Non-pigmented ciliary epithelial cell (primary cell): Measurements from ENCODE around the gene BMPR1B.
"Not testable (repeated sequence)": the region's sequence is repeated elsewhere in the genome, so short reads cannot be mapped to it uniquely, and the experiment has no call there.

Experiments
- DNase-seq: peaks from one replicate; pipeline ENCODE4 v3.0.0-alpha.2; 2010; ENCODE audit warnings: low read depth

The BMPR1B gene

GRCh38 chr4:94763005-94763404 is 5.2 kb downstream of the BMPR1B start:
- DNase-seq, result no peak

GRCh38 chr4:94763500-94763899 is 5.7 kb downstream of the BMPR1B start:
- DNase-seq, result no peak

- no peak for DNase-seq
These were observed 6.3 kb downstream of the BMPR1B start for GRCh38 chr4:94764069-94764468.

DNA sequence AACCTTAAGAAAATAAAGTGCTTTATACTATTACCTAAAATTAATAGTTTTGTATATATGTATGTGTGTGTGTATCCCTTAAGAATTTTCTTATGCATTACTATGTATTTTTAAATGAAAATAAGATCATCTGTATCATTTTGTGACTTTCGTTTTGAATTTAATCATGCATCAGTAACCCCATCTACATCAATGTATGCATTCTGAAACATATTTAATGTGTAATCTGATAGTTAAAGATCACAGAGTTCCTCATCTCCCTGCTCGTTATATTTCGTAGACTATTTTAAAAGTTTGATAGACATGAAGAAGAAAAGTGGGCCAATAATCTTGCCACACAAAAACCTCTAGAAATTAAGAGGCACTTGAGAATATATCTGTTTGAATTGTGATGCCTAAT is 7.4 kb downstream of the BMPR1B start:
- no peak for DNase-seq

GRCh38 chr4:94765648-94766047 is 7.9 kb downstream of the BMPR1B start:
- DNase-seq, result no peak

- DNase-seq, result no peak
These were observed 9.1 kb downstream of the BMPR1B start for GRCh38 chr4:94766856-94767255.

GRCh38 chr4:94767446-94767845 is 9.7 kb downstream of the BMPR1B start:
- no peak for DNase-seq

GRCh38 chr4:94782707-94783106 is 25.0 kb downstream of the BMPR1B start:
- DNase-seq, result no peak

- DNase-seq, result no peak
These were observed 33.9 kb downstream of the BMPR1B start for GRCh38 chr4:94791701-94792100.

GRCh38 chr4:94798808-94799207 is 41.1 kb downstream of the BMPR1B start:
- peak; percentile 8 for DNase-seq

DNA sequence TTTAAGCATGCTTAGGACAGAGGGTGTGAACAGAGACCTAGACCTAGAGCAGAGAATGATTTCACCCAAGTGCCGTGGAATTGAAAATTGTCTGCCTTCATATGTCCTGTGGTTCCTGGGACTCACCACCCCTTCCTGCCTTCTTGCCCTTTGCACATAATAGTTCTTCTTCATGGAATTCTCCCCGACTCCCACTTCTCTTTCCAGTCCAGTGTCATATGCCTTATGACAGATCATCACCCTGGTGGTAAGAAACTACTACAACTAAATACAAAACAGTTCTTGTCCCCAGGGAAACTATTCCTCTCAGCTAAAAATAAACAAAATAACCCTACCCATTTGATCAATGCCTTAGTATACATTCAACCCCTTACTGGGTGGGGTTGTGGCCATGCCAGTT is 43.3 kb downstream of the BMPR1B start:
- DNase-seq, result no peak

DNA sequence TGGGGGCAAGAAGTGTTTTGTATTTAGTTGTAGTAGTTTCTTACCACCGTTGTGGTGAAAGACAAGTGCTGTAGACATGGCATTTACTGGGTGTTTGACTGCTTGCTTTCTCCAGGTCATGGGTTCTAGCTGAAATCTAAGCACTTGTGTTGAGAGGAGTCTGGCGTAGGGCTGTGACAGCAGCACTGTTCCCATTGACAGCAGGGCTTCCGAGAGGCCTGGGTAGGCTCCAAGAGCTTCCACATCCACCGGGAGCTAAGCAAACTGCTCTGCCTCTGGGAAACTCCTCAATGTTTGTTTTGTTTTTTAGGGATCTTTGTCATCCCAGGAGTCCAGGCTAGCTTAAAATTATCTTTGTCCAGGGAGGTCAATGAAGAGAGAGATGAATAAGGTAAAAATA is 44.3 kb downstream of the BMPR1B start:
- no peak for DNase-seq

DNA sequence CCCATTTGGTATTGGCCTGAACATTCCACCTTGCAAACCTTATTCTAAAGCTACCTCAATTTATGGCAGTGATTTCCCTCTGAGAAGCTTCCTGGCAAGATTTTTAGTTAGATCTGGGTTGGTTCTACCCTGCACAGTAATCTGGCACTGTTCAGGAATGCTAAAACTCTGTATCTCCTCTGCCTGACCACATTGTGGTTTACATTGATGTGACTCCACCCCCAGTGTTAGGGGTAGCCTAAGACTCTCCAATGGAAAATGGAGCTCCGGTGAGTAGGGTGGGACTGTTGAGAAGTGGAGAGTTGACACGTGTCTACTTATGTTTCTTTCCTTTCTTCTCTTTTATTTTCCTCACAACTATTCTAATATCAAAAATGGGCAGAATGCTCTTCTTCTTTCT is 45.4 kb downstream of the BMPR1B start:
- no peak for DNase-seq

DNA sequence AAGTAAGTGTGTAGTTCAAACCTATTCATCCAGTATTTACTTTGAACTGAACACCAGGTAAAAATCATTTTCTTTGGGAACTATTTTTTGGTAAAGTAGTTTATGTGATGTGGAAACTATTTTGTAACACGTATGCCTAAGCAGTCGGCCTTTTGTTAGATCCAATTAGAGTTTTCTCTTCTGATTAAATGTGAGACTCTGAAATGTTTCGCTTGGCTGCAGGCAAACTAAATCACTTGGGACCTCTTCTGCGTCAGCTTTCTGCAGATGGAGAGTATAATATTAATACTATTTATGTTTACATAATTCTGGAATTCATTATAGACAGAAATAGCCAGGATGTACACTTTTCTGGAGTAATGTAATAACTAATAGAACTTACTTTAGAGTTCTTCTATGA is 46.9 kb downstream of the BMPR1B start:
- no peak for DNase-seq

- no peak for DNase-seq
These were observed 48.6 kb downstream of the BMPR1B start for GRCh38 chr4:94806376-94806775.

DNA sequence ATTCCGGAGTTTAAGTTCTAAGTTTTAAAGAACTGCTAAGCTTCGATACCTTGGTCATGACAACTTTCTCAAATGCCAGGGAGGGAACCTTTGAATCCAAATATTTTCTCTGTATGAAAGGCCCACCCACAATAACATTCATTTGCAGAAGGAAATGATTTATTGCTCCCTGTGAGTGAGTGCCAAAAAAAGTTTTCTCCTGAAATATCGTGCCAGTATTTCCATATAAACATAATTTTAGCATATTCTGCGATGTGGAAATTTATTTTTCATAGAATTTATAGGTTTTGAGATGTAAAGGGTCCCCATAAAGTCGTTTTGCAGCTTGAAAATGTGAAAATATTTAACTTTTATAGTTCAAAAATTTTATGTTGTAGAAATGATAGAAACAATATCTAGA is 53.9 kb downstream of the BMPR1B start:
- DNase-seq, result no peak

GRCh38 chr4:94813221-94813620 is 55.5 kb downstream of the BMPR1B start:
- DNase-seq, result no peak

- no peak for DNase-seq
These were observed 56.5 kb downstream of the BMPR1B start for GRCh38 chr4:94814237-94814636.

DNA sequence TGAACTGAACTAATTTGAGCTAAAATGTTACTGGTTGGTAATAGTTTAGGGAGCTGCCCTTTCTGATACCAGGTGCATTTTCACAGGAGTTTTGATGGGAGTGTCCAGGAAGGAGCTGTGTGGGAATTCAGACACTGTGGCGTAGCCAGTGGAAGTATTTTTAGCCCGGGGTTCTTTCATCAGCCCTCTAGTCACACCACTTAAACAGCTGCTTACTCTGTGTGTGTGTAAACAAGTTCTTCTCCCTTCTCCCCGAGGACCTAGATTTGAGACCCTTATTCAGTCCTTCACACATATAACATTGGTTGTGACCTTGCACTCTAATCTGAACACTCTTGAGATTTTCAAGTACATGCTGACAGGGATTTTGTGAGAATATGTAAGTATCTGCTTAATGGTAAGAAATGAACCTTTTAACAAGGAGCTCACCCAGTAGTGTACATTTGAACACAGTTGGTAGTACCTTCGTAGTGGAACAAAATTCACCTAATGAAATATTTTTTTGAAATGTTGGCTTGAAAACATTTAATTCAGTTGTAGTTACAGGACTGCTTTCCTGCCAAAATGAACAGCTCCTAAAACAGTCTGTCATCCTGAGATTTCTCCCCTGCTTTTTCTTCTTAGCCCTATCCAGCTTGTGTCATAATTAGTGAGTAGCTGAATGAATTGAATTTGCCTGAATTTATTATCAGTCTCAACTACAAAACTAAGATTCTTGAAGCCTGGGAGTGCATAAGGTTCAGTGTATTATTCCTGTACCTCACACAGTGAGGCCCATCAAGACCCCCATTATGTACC is 61.8 kb downstream of the BMPR1B start:
- DNase-seq, result no peak

DNA sequence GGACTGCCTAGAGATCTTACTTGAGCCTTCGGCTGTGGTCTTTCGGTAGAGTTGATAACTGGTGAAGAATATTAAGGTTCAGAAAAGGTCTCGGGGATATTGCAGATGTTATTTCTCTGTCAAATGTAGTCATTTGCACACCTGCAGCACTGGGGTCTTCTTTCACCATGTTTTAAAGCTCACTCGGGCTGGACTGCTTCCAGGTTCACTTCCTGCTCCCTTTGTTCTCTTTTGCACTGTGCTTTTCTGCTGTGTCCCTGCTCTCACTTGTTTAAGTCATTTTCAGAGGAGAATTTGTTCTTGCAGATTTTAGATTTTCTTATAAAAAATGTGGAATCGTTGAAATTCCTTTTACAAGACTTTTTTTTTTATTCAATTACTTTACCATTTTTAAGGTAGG is 68.5 kb downstream of the BMPR1B start:
- no peak for DNase-seq

GRCh38 chr4:94827481-94828110 is 69.8 kb downstream of the BMPR1B start:
- DNase-seq, result peak; percentile 38

- DNase-seq, result no peak
These were observed 71.1 kb downstream of the BMPR1B start for GRCh38 chr4:94828882-94829281.

GRCh38 chr4:94831607-94832006 is 73.9 kb downstream of the BMPR1B start:
- DNase-seq, result no peak

DNA sequence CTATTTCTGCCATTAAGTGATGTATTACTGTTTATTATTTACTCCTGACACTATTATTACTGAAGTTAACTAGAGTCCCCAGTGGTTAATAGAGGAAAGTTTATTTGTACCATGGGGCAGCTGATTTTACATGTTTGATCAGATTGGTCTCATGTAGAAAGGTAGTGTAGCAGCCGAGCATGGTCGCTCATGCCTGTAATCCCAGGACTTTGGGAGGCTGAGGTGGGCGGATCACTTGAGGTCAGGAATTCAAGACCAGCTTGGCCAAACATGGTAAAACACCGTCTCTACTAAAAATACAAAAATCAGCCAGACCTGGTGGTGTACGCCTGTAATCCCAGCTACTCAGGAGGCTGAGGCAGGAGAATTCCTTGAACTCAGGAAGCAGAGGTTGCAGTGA is 74.6 kb downstream of the BMPR1B start:
- not testable (repeated sequence) for DNase-seq
